ENCODE data around the gene ARL4A.

GRCh38 chr7:12686891-12687717 lies at the start of gene ARL4A:
- TF ChIP-seq CTCF (IDR thresholded peaks at IDR 0.05) (peak; percentile 21 to 58 (median 50)), POLR2A (IDR thresholded peaks at IDR 0.05) (peak; percentile 69 to 89)
